Sigmoid colon (tissue), 4 donors: ENCODE measurements around the gene OR4C45.

Experiments
- CTCF ChIP-seq, 4 experiments: fragments of 450-650 bp in 3 of 4; fragments of 200-600 bp in 1 of 4; IDR thresholded peaks; one replicate each; pipeline ENCODE4 v1.5.1; 2016 to 2019; ENCODE audit warnings: antibody characterized with exemption in 4 of 4, mild to moderate bottlenecking in 3 of 4, moderate library complexity in 2 of 4
- EP300 ChIP-seq, 4 donors: sonication (generic); formaldehyde crosslinking; IDR thresholded peaks; one replicate each; pipeline ENCODE4 v1.6.1; 2017; ENCODE audit warnings: antibody characterized with exemption in 4 of 4
- POLR2A ChIP-seq, 2 donors: fragments of 450-650 bp; IDR thresholded peaks; one replicate each; pipeline ENCODE4 v1.6.1; 2016; ENCODE audit warnings: antibody characterized with exemption in 2 of 2, mild to moderate bottlenecking in 2 of 2, moderate library complexity in 2 of 2

- TF ChIP-seq CTCF (IDR thresholded peaks at IDR 0.05) (no peak), EP300 (IDR thresholded peaks at IDR 0.05) (no peak), POLR2A (IDR thresholded peaks at IDR 0.05) (no peak)
Measured at GRCh38 chr11:50078001-50078400, 45.3 kb downstream of the OR4C45 start.
